ENCODE data around the gene OPCML.

DNA sequence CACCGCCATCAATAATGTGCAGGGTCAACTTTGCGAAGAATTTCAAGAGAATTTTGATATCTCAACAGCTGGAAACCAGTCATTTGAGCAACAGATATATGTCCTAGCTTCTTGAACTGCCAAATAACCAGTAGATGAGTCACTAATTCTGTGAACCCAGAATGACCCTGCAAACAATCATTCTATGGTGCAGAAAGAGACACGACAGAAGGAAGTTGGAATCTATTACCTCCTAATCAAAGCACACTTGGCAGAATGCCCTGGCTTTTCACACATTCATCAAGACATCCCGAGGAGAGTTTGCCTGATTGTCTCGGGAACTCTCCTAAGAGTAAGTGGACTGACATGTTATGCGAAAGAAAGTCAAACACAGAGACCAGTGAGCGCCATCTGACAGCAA, 621.1 kb downstream of the OPCML start:
- TF ChIP-seq, protein P1, sequence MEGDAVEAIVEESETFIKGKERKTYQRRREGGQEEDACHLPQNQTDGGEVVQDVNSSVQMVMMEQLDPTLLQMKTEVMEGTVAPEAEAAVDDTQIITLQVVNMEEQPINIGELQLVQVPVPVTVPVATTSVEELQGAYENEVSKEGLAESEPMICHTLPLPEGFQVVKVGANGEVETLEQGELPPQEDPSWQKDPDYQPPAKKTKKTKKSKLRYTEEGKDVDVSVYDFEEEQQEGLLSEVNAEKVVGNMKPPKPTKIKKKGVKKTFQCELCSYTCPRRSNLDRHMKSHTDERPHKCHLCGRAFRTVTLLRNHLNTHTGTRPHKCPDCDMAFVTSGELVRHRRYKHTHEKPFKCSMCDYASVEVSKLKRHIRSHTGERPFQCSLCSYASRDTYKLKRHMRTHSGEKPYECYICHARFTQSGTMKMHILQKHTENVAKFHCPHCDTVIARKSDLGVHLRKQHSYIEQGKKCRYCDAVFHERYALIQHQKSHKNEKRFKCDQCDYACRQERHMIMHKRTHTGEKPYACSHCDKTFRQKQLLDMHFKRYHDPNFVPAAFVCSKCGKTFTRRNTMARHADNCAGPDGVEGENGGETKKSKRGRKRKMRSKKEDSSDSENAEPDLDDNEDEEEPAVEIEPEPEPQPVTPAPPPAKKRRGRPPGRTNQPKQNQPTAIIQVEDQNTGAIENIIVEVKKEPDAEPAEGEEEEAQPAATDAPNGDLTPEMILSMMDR (IDR thresholded peaks at IDR 0.05; ENCODE audit: low read length) = no peak
- TF ChIP-seq EZH2 (IDR thresholded peaks at IDR 0.05; ENCODE audit: borderline replicate concordance, low read length) = no peak

All from OCI-LY1 (cell line).